ENCODE data around the gene CDH13. TPM values are rescaled to one million over a fixed set of nuclear protein-coding genes. Genes with fewer than 3 reads are reported as not detected.

CDH13 gene
- total and polyA plus RNA-seq, 9 of the 15 experiments (the other 6 are each of a cell fraction or from before 2014, with no cell fraction given): 0.03 TPM; not detected in 8

DNA sequence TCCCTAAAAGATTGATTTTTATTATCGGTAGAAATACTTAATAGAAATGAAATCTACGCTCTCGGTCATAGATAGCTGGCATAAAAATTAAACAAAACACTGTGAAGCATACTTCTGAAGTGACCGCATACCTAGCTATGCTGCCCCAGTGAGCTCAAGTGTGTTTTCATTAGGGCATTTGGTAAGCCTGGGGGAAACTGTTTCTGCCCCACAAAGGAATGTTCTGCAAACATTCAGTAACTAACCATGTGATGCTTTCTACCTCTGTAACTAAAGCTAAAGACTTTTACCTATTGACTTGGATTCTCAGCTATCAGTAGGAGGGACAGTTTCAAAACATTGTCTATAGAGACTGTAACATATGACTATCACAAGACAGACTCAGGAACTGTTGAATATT is 1087.5 kb downstream of the CDH13 start:
- POLR2A ChIA-PET: no interaction called here
- no peak for DNase-seq (ENCODE audit: extremely low read depth in 1 of 4, low spot score in 3 of 4)
- peaks cover 0 to 5% of the 10 kb centered on the region in 2 experiments; a peak in 1 of 5 replicates for H3K27me3 ChIP-seq (ENCODE audit: control insufficient read depth in 2 of 2, insufficient read depth in 2 of 2, low read length in 2 of 2)
- in situ Hi-C loops (cut with MboI) (no loop called here), intact Hi-C loops (cut with micrococcal nuclease) (no loop called here)
- H3K9me3 ChIP-seq (replicated peaks; ENCODE audit: control insufficient read depth, insufficient read depth, low read depth, low read length): no peaks in the 10 kb centered on the region
- H3K9me1 ChIP-seq (ENCODE audit: control insufficient read depth, insufficient read depth, low read length): no peaks in the 10 kb centered on the region
- WGBS (ENCODE audit: insufficient coverage, low coverage, missing lambda C conversion rate): 0% methylated on average over 4 of the region's 4 CpGs
- no peak for FAIRE-seq
- ATAC-seq: no peak
- H3K9ac ChIP-seq (ENCODE audit: insufficient read depth in 1 of 2, low read depth in 2 of 2, low read length in 2 of 2): no peak overlapping the region
- H3K36me3 ChIP-seq (ENCODE audit: control insufficient read depth, insufficient read depth, low read length): no peaks in the 10 kb centered on the region
- H3K4me2 ChIP-seq (ENCODE audit: insufficient read depth, low read length): no peak overlapping the region
- H3K4me3 ChIP-seq: no peak overlapping the region
- H4K20me1 ChIP-seq (replicated peaks; ENCODE audit: control insufficient read depth, insufficient read depth, low read length): no peaks in the 10 kb centered on the region
- no peak for TF ChIP-seq PYGO2 (tag; IDR thresholded peaks at IDR 0.05)
- TF ChIP-seq CEBPG (CRISPR knock-in tag; IDR thresholded peaks at IDR 0.05): no peak
- no peak for TF ChIP-seq CEBPG (tag; conservative IDR thresholded peaks at IDR 0.05 in 1 of 2, IDR thresholded peaks at IDR 0.05 in 1 of 2)
- no peak for TF ChIP-seq HMG20A (CRISPR knock-in tag; conservative IDR thresholded peaks at IDR 0.05)
- TF ChIP-seq KDM2B (CRISPR knock-in tag; IDR thresholded peaks at IDR 0.05): no peak
- no peak for TF ChIP-seq ZFP1 (CRISPR knock-in tag; IDR thresholded peaks at IDR 0.05)
- no peak for TF ChIP-seq FOXK1 (CRISPR knock-in tag; IDR thresholded peaks at IDR 0.05; ENCODE audit: borderline replicate concordance)
- TF ChIP-seq ZNF589 (CRISPR knock-in tag; IDR thresholded peaks at IDR 0.05; ENCODE audit: low read depth): no peak
- TF ChIP-seq NR2C1 (IDR thresholded peaks at IDR 0.05): no peak
- no peak for TF ChIP-seq NR2C1 (tag; IDR thresholded peaks at IDR 0.05)
- no peak for TF ChIP-seq ZNF561 (CRISPR knock-in tag; conservative IDR thresholded peaks at IDR 0.05)
- no peak for TF ChIP-seq ZFX (CRISPR knock-in tag; IDR thresholded peaks at IDR 0.05)
- no peak for TF ChIP-seq RFX7 (CRISPR knock-in tag; IDR thresholded peaks at IDR 0.05)
- no peak for TF ChIP-seq FIP1L1 (IDR thresholded peaks at IDR 0.05; ENCODE audit: low read depth, low read length, poor library complexity, severe bottlenecking)
- TF ChIP-seq ZZZ3 (IDR thresholded peaks at IDR 0.05): no peak
- TF ChIP-seq ZFP36 (IDR thresholded peaks at IDR 0.05; ENCODE audit: low read depth, low read length, partially characterized antibody): no peak
- TF ChIP-seq MYBL2 (IDR thresholded peaks at IDR 0.05; ENCODE audit: low read depth): no peak
- TF ChIP-seq MYBL2 (CRISPR knock-in tag; IDR thresholded peaks at IDR 0.05; ENCODE audit: borderline replicate concordance): no peak
- TF ChIP-seq TAL1 (IDR thresholded peaks at IDR 0.05): no peak
- TF ChIP-seq, protein P1, sequence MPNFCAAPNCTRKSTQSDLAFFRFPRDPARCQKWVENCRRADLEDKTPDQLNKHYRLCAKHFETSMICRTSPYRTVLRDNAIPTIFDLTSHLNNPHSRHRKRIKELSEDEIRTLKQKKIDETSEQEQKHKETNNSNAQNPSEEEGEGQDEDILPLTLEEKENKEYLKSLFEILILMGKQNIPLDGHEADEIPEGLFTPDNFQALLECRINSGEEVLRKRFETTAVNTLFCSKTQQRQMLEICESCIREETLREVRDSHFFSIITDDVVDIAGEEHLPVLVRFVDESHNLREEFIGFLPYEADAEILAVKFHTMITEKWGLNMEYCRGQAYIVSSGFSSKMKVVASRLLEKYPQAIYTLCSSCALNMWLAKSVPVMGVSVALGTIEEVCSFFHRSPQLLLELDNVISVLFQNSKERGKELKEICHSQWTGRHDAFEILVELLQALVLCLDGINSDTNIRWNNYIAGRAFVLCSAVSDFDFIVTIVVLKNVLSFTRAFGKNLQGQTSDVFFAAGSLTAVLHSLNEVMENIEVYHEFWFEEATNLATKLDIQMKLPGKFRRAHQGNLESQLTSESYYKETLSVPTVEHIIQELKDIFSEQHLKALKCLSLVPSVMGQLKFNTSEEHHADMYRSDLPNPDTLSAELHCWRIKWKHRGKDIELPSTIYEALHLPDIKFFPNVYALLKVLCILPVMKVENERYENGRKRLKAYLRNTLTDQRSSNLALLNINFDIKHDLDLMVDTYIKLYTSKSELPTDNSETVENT (CRISPR knock-in tag; IDR thresholded peaks at IDR 0.05): no peak
- no peaks in the 10 kb centered on the region for H3K4me1 ChIP-seq (replicated peaks in 1 of 2; ENCODE audit: control insufficient read depth in 2 of 2, insufficient read depth in 2 of 2, low read length in 2 of 2)
- H3K27ac ChIP-seq (ENCODE audit: extremely low read depth, low read depth, low read length): no peak overlapping the region
- CTCF ChIA-PET (ENCODE audit: low intra/inter-chr PET ratio): no interaction called here
- BruUV-seq (replicated peaks): no TSS peak
- no peak overlapping the region for H2AFZ ChIP-seq (ENCODE audit: low read depth, low read length)
- no peaks in the 10 kb centered on the region for H3K79me2 ChIP-seq (ENCODE audit: control insufficient read depth, insufficient read depth, low read length)

All from K562 (cell line).